ENCODE measurements around the gene SAMM50.

DNA sequence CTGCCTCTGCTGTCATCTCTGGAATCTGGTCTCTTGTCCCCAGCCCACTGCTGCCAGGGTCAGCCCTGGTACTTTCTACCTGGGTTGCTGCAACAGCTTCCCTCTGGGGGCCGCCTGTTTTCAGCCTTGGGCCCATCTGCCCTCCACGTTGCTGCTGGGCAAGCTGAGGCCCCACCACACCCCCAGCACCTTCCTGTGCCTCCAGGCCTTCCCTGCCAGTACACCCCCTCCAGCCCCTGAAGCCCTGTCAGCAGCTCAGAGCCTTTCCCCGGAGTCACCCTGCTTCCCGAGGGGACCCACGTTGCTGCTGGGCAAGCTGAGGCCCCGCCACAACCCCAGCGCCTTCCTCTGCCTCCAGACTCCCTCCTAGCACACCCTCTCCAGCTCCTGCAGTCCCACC lies 3.3 kb upstream of the SAMM50 start:
- TF ChIP-seq, protein P1, sequence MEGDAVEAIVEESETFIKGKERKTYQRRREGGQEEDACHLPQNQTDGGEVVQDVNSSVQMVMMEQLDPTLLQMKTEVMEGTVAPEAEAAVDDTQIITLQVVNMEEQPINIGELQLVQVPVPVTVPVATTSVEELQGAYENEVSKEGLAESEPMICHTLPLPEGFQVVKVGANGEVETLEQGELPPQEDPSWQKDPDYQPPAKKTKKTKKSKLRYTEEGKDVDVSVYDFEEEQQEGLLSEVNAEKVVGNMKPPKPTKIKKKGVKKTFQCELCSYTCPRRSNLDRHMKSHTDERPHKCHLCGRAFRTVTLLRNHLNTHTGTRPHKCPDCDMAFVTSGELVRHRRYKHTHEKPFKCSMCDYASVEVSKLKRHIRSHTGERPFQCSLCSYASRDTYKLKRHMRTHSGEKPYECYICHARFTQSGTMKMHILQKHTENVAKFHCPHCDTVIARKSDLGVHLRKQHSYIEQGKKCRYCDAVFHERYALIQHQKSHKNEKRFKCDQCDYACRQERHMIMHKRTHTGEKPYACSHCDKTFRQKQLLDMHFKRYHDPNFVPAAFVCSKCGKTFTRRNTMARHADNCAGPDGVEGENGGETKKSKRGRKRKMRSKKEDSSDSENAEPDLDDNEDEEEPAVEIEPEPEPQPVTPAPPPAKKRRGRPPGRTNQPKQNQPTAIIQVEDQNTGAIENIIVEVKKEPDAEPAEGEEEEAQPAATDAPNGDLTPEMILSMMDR (conservative IDR thresholded peaks at IDR 0.05; ENCODE audit: low read depth, low read length), result no peak
- no peak for TF ChIP-seq EZH2 (IDR thresholded peaks at IDR 0.05; ENCODE audit: borderline replicate concordance, low read depth, low read length, poor library complexity, severe bottlenecking)
